VCaP (cell line): Measurements from ENCODE around the gene KLHL22.
"Not testable (repeated sequence)": the region's sequence is repeated elsewhere in the genome, so short reads cannot be mapped to it uniquely, and the experiment has no call there.

Source experiments
- H3K27ac ChIP-seq: fragments of 450-650 bp; 2 replicates; pipeline ENCODE4 v1.5.1; 2017
- TF ChIP-seq, protein P1 (sequence below): fragments of 450-650 bp; conservative IDR thresholded peaks from 2 replicates; pipeline ENCODE4 v1.5.1; 2017; ENCODE audit warnings: mild to moderate bottlenecking, moderate library complexity

The KLHL22 gene

DNA sequence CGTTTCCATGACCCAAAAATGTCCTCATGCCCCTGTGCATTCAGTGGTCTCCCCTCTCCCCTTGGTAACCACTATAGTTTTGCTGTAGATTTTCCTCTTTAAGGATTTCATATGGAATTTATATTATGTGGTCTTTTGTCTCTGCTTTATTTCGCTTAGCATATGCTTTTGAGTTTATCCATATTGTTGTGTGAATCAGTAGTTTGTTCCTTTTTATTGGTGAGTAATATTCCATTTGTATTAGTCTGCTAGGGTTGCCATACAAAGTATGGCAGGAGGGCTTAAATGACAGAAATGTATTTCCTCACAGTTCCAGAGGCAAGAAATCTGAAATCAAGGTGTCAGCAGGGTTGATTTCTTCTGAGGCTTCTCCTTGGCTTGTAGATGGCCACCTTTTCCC lies 98.1 kb downstream of the KLHL22 start:
- TF ChIP-seq, protein P1, sequence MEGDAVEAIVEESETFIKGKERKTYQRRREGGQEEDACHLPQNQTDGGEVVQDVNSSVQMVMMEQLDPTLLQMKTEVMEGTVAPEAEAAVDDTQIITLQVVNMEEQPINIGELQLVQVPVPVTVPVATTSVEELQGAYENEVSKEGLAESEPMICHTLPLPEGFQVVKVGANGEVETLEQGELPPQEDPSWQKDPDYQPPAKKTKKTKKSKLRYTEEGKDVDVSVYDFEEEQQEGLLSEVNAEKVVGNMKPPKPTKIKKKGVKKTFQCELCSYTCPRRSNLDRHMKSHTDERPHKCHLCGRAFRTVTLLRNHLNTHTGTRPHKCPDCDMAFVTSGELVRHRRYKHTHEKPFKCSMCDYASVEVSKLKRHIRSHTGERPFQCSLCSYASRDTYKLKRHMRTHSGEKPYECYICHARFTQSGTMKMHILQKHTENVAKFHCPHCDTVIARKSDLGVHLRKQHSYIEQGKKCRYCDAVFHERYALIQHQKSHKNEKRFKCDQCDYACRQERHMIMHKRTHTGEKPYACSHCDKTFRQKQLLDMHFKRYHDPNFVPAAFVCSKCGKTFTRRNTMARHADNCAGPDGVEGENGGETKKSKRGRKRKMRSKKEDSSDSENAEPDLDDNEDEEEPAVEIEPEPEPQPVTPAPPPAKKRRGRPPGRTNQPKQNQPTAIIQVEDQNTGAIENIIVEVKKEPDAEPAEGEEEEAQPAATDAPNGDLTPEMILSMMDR = no peak
- no peak overlapping the region for H3K27ac ChIP-seq

DNA sequence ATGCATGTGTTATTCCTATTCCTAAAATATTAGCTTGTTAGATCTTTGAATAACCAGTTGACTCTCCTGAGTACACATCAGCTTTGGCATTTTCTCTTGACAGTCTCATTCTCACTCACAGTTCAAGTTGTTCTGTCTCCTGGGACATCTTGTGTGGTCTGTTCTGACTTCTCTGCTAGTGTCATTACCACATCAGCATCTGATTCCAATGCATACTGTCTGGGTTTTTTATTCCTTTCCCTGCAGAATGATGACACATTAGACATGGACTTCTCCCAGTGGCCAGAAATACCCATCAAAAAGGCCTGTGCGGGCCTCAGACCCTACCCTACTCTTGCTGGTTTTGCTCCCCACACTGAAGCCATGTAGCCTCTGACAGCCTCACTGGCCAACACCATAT lies 99.0 kb downstream of the KLHL22 start:
- H3K27ac ChIP-seq = no peak overlapping the region
- TF ChIP-seq, protein P1 = no peak

DNA sequence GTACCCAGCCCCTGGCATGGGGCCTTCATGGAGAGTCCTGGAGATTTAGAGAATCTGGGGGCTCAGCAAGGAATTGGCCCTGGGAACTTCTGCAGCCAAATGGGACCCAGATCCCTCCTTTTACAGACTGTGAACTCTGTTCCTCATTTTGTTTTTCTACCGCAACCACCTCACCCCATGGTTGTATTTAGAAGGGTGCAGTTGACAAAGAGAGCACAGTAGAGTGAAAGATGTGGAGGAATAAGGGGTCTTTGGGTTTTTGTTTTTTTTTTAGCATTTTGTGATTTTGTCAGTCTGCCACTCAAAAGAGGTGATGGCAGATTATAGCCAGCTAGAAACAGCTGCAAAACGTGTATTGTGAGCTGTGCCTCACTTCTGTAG lies 99.7 kb downstream of the KLHL22 start:
- no peak overlapping the region; the same call in 1 of the 2 replicates for H3K27ac ChIP-seq
- TF ChIP-seq, protein P1 = no peak

DNA sequence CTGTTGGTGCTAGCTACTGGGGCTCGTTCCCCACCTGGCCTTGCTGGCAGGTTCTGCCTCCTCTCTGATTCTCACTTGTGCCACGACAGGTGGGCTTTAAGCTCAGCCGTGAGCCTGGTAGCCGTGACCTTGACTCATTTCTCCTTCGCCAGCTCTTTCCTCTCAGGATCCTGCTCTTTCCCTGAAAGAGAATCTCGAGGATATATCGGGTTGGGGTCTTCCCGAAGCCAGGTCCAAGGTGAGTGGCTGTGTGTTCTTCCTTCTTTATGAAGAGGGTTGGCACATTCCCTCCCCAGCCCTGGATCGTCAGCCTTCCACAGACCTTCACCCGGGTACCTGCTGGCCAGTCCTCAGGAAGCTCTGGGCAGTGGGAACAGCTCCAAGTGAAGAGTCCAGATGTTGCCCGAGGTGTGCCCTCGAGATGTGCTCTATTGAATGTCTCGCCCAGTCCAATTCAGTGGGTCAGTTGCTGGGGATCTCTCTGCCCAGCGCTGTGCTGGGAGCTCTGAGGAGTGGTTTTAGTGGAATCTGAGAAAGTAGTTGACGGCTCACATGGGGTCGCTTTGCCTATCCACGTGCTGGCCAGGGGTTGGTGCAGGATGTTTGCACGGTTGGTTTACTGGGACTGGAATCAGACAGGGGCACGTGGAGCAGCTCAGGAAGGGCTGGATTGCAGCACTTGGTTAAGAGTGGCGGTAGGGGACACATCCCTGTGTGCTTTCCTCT lies 100.3 kb downstream of the KLHL22 start:
- H3K27ac ChIP-seq = peak overlapping the region; percentile 88; the same call in 1 of the 2 replicates
- TF ChIP-seq, protein P1 = no peak

DNA sequence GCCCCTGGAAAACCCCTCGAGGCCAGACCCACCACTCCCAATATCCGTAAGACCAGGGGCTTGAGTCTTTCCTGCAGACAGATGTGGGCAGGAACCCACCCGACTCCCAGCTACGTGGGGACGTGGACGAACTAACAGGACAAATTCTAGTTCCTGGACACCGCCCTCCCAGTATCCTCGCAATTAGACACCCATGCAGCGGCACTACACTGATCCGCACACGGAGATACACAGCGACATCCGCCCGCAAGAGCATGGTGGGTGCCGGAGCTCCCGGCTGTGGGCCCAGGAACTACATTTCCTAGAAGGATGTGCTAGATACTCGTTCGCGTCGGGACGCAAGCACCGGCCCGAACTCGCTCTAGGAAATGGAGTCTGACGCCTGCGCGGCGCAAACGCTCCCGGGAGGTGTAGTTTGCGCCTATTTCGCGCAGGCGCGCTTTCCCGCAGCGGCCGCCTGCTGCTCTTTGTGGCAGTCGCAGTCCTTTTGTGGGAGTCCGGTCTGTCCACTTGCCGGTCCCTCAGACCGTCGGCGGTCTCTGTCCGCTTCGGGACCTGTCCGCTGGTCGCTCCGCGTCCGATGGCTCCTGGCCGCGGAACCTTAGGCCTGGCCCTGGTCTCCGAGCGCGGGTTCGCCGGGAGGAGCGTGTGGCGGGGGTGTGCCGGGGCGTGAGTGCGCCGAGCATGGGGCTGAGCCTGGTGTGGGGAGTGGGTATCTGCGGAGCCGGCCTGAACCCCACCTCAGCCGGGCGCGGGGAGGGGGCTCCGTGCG lies 101.7 kb downstream of the KLHL22 start, which contains the start of gene ZNF74:
ZNF74 (plus strand) TSS at position 447 of the 772 bp plus-strand sequence. CDS start 478 bp downstream, outside the sequence.
- TF ChIP-seq, protein P1 = no peak

DNA sequence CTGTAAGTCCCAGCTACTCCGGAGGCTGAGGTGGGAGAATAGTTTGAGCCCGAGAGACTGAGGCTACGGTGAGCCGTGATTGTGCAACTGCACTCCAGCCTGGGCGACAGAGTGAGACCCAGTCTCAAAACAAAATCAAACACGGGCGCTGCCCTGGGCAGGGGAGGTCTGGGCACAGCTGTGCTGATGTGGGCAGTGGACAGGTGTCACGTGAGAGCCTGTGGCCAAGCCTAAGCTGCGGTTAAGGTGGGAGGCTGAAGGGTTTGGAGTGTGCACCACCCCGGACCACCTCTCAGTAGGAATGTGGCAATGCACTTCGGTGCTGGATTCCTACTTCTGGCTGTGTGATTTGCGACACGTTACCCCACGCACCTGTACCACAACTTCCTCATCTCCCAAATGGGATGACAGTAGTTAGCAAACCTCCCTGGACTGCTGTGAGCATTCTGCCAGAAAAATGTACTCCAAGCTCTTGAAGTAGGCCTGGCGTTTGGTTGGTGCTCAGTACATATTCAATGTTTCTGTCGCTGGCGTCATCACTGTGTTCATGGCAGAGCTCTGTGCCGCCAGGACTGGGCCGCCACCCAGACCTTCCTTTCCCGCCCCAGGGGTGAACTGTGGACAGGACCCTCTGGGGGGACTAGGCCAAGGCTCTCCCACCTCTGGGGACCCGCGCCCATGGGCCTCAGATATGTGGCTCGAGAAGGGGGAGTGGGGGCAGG lies 102.5 kb downstream of the KLHL22 start:
- TF ChIP-seq, protein P1 = no peak
- H3K27ac ChIP-seq = peak overlapping the region; percentile 88

More for the DNA sequence above, 101.7 kb downstream of the KLHL22 start, which contains the start of gene ZNF74:
- H3K27ac ChIP-seq = peak within 1 kb of the TSS; percentile 88

DNA sequence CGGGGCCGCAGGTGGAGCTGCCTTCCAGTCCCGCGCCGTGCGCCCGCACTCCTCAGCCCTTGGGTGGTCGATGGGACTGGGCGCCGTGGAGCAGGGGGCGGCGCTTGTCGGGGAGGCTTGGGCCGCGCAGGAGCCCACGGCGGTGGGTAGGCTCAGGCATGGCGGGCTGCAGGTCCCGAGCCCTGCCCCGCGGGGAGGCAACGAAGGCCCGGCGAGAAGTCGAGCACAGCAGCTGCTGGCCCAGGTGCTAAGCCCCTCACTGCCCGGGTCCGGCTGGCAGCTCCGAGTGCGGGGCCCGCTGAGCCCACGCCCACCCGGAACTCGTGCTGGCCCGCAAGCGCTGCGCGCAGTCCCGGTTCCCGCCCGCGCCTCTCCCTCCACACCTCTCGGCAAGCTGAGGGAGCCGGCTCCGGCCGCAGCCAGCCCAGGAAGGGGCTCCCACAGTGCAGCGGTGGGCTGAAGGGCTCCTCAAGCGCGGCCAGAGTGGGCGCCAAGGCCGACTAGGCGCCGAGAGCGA lies 103.2 kb downstream of the KLHL22 start:
- H3K27ac ChIP-seq = not testable (repeated sequence)
